SK-N-SH (cell line): ENCODE results near the gene EDN2. TPM values are rescaled to one million over a fixed set of nuclear protein-coding genes. Genes with fewer than 3 reads are reported as not detected.

Experiments
- CTCF ChIA-PET: fragments of 300-600, 350-600 bp; formaldehyde crosslinking; extraction: SDS; loops from one replicate; lab custom pipeline; 2021; lab: Yijun Ruan, JAX
- POLR2A ChIA-PET: fragments of 350-600 bp; sonication (Branson Sonifier 250); formaldehyde crosslinking; extraction: SDS; loops from one replicate; lab custom pipeline; 2020; ENCODE audit warnings: antibody characterized with exemption, inconsistent platforms; lab: Yijun Ruan, JAX
- DNase-seq: peaks from one replicate; pipeline ENCODE4 v3.0.0; 2012
- H2AFZ ChIP-seq: fragments of 200-600 bp; sonication (generic); 2 replicates; pipeline ENCODE4 v1.8.1; 2016; ENCODE audit warnings: antibody characterized with exemption, mild to moderate bottlenecking, low read depth
- H3F3A ChIP-seq: fragments of 200-600 bp; sonication (generic); replicated peaks from 2 replicates; pipeline ENCODE3; 2016; ENCODE audit warnings: antibody characterized with exemption, mild to moderate bottlenecking; ENCODE audit not compliant: insufficient read depth
- H3K27ac ChIP-seq, 2 experiments: fragments of 200-500 bp in 1 of 2; fragments of 200-600 bp in 1 of 2; sonication (Bioruptor generic) in 1 of 2; sonication (generic), shearing (Covaris generic) in 1 of 2; 2 replicates each; pipeline versions ENCODE4 v1.5.1 to v1.6.1; 2014 to 2016; ENCODE audit warnings: low read depth in 2 of 2, inconsistent platforms in 1 of 2, low read length in 1 of 2, mild to moderate bottlenecking in 1 of 2, mixed read lengths in 1 of 2
- H3K27me3 ChIP-seq: fragments of 200-600 bp; sonication (generic), shearing (Covaris generic); 2 replicates; pipeline ENCODE4 v1.6.1; 2016; ENCODE audit warnings: mixed run types; ENCODE audit not compliant: insufficient read depth
- H3K36me3 ChIP-seq, 2 experiments: fragments of 200-500 bp in 1 of 2; fragments of 200-600 bp in 1 of 2; sonication (Bioruptor generic) in 1 of 2; sonication (generic) in 1 of 2; replicated peaks in 1 of 2; 2 replicates each; pipeline versions ENCODE3 to v1.5.1; 2014 to 2016; ENCODE audit warnings: low read length in 1 of 2, mild to moderate bottlenecking in 1 of 2; ENCODE audit not compliant: insufficient read depth in 2 of 2, control insufficient read depth in 1 of 2
- H3K4me1 ChIP-seq, 2 experiments: fragments of 200-500 bp in 1 of 2; fragments of 200-600 bp in 1 of 2; sonication (Bioruptor generic) in 1 of 2; sonication (generic), shearing (Covaris generic) in 1 of 2; 2 replicates each; pipeline versions ENCODE4 v1.5.1 to v1.6.1; 2014 to 2016; ENCODE audit warnings: low read depth in 1 of 2, low read length in 1 of 2, mixed run types in 1 of 2; ENCODE audit not compliant: insufficient read depth in 2 of 2, control insufficient read depth in 1 of 2
- H3K4me2 ChIP-seq: fragments of 200-600 bp; sonication (generic), shearing (Covaris generic); 2 replicates; pipeline ENCODE4 v1.6.1; 2017; ENCODE audit warnings: mixed run types
- H3K4me3 ChIP-seq, 2 experiments: fragments of 200-500 bp in 1 of 2; fragments of 200-600 bp in 1 of 2; sonication (Bioruptor generic) in 1 of 2; sonication (generic), shearing (Covaris generic) in 1 of 2; 2 replicates each; pipeline versions ENCODE4 v1.5.1 to v1.8.1; 2014 to 2016; ENCODE audit warnings: low read depth in 2 of 2, inconsistent platforms in 1 of 2, low read length in 1 of 2, mild to moderate bottlenecking in 1 of 2, mixed read lengths in 1 of 2, moderate library complexity in 1 of 2
- H3K79me2 ChIP-seq: fragments of 200-600 bp; sonication (generic); 2 replicates; pipeline ENCODE4 v1.8.1; 2017; ENCODE audit warnings: mild to moderate bottlenecking; ENCODE audit not compliant: insufficient read depth
- H3K9ac ChIP-seq: fragments of 200-600 bp; sonication (generic); 2 replicates; pipeline ENCODE4 v1.6.1; 2017; ENCODE audit warnings: mixed run types
- H3K9me2 ChIP-seq: fragments of 200-600 bp; sonication (generic); 2 replicates; pipeline ENCODE4 v1.6.1; 2017; ENCODE audit warnings: mixed run types
- H3K9me3 ChIP-seq: fragments of 200-600 bp; sonication (generic); 2 replicates; pipeline ENCODE4 v1.6.1; 2017; ENCODE audit warnings: mixed run types, mild to moderate bottlenecking, moderate library complexity
- H4K20me1 ChIP-seq: fragments of 200-600 bp; sonication (generic); 2 replicates; pipeline ENCODE4 v1.6.1; 2017; ENCODE audit warnings: mild to moderate bottlenecking, mixed run types; ENCODE audit not compliant: insufficient read depth
- EZH2phosphoT487 ChIP-seq: fragments of 200-600 bp; sonication (generic); IDR thresholded peaks from 2 replicates; pipeline ENCODE4 v1.6.1; 2017; ENCODE audit warnings: low read depth, mixed run types, mild to moderate bottlenecking, antibody characterized with exemption, moderate library complexity, borderline replicate concordance
- FOXM1 ChIP-seq: IDR thresholded peaks from 2 replicates; pipeline ENCODE4 v1.4.0; 2012; ENCODE audit warnings: low read depth, mild to moderate bottlenecking
- GABPA ChIP-seq: IDR thresholded peaks from 2 replicates; pipeline ENCODE4 v1.4.0; 2012; ENCODE audit warnings: low read depth, mild to moderate bottlenecking
- MEF2A ChIP-seq: IDR thresholded peaks from 2 replicates; pipeline ENCODE4 v1.4.0; 2012; ENCODE audit warnings: low read depth, borderline replicate concordance
- NRF1 ChIP-seq: IDR thresholded peaks from 2 replicates; pipeline ENCODE4 v1.6.1; 2012; ENCODE audit warnings: low read depth, mild to moderate bottlenecking, low read length
- RFX5 ChIP-seq: IDR thresholded peaks from 2 replicates; pipeline ENCODE4 v1.6.1; 2012; ENCODE audit warnings: mild to moderate bottlenecking, improper control_type of control experiment, low read length
- RXRA ChIP-seq: IDR thresholded peaks from 2 replicates; pipeline ENCODE4 v1.4.0; 2012; ENCODE audit warnings: low read depth, mild to moderate bottlenecking, borderline replicate concordance
- SIN3A ChIP-seq: IDR thresholded peaks from 2 replicates; pipeline ENCODE4 v1.6.1; 2012; ENCODE audit warnings: low read depth, mild to moderate bottlenecking, low read length, moderate library complexity, borderline replicate concordance
- SMC3 ChIP-seq: IDR thresholded peaks from 2 replicates; pipeline ENCODE4 v1.6.1; 2012; ENCODE audit warnings: low read depth, low read length, improper control_type of control experiment
- TAF1 ChIP-seq: IDR thresholded peaks from 2 replicates; pipeline ENCODE4 v1.6.1; 2012; ENCODE audit warnings: low read depth, mild to moderate bottlenecking, low read length, moderate library complexity, borderline replicate concordance
- YY1 ChIP-seq: IDR thresholded peaks from 2 replicates; pipeline ENCODE4 v1.4.0; 2012; ENCODE audit warnings: low read depth, mild to moderate bottlenecking
- WGBS: methylation state at CpG from one replicate; pipeline ENCODE4 v1.1.6; 2017; ENCODE audit warnings: low lambda C conversion rate; 5-methylcytosine and 5-hydroxymethylcytosine counted together
- polyA plus RNA-seq, 3 experiments: library from polyadenylated mRNA; depleted of rRNA; stranded (reverse); fragments of >200 nt; gene quantifications; 2 replicates each; pipeline ENCODE4 v1.2.3, GENCODE V29; 2012
- TF ChIP-seq, protein P1 (sequence below): fragments of 200-600 bp; sonication (generic); IDR thresholded peaks from 2 replicates; pipeline ENCODE4 v1.6.1; 2017; ENCODE audit warnings: antibody characterized with exemption, mild to moderate bottlenecking, moderate library complexity
- TF ChIP-seq, protein P2 (sequence below): IDR thresholded peaks from 2 replicates; pipeline ENCODE4 v1.4.0; 2012; ENCODE audit warnings: low read depth, borderline replicate concordance
- TF ChIP-seq, protein P3 (sequence below): IDR thresholded peaks from 2 replicates; pipeline ENCODE4 v1.4.0; 2012; ENCODE audit warnings: low read depth, borderline replicate concordance
- TF ChIP-seq, protein P4 (sequence below): IDR thresholded peaks from 2 replicates; pipeline ENCODE4 v1.6.1; 2012; ENCODE audit warnings: mild to moderate bottlenecking, low read depth, low read length, moderate library complexity

Gene EDN2
- polyA plus RNA-seq, 1 of the 3 experiments (the other 2 are of a cell fraction): 0.97 TPM

DNA sequence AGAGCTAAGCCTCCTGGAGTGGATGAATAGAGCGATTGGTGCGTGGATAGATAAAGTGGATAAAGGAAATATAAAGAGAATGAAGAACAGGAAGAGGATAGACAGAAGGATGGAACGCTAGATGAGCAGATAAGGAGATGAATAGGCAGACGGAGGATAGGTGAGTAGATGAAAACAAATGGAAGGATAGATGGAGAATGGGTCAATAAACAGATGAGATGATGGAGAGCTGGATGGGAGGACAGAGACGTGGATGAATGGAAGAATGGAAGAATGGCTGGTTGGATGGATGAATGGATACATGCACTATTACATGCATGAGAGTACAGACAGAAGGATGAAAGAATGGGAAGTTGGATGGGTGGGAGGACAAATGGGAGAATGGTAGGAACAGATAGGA, 35.2 kb upstream of the EDN2 start:
- no peak overlapping the region for H3K4me2 ChIP-seq
- POLR2A ChIA-PET: no interaction called here
- peaks cover 4 to 41% of the 10 kb centered on the region in 2 experiments; a peak in 3 of 4 replicates for H3K4me1 ChIP-seq
- no peak overlapping the region for H3K27ac ChIP-seq
- no peaks in the 10 kb centered on the region for H3K79me2 ChIP-seq
- no peak overlapping the region for H3K9ac ChIP-seq
- H2AFZ ChIP-seq: no peak overlapping the region
- no peaks in the 10 kb centered on the region for H4K20me1 ChIP-seq
- H3K36me3 ChIP-seq: no peaks in the 10 kb centered on the region
- H3K9me2 ChIP-seq: no peaks in the 10 kb centered on the region
- CTCF ChIA-PET: no interaction called here
- TF ChIP-seq, protein P1, sequence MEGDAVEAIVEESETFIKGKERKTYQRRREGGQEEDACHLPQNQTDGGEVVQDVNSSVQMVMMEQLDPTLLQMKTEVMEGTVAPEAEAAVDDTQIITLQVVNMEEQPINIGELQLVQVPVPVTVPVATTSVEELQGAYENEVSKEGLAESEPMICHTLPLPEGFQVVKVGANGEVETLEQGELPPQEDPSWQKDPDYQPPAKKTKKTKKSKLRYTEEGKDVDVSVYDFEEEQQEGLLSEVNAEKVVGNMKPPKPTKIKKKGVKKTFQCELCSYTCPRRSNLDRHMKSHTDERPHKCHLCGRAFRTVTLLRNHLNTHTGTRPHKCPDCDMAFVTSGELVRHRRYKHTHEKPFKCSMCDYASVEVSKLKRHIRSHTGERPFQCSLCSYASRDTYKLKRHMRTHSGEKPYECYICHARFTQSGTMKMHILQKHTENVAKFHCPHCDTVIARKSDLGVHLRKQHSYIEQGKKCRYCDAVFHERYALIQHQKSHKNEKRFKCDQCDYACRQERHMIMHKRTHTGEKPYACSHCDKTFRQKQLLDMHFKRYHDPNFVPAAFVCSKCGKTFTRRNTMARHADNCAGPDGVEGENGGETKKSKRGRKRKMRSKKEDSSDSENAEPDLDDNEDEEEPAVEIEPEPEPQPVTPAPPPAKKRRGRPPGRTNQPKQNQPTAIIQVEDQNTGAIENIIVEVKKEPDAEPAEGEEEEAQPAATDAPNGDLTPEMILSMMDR: no peak
- TF ChIP-seq, protein P2, sequence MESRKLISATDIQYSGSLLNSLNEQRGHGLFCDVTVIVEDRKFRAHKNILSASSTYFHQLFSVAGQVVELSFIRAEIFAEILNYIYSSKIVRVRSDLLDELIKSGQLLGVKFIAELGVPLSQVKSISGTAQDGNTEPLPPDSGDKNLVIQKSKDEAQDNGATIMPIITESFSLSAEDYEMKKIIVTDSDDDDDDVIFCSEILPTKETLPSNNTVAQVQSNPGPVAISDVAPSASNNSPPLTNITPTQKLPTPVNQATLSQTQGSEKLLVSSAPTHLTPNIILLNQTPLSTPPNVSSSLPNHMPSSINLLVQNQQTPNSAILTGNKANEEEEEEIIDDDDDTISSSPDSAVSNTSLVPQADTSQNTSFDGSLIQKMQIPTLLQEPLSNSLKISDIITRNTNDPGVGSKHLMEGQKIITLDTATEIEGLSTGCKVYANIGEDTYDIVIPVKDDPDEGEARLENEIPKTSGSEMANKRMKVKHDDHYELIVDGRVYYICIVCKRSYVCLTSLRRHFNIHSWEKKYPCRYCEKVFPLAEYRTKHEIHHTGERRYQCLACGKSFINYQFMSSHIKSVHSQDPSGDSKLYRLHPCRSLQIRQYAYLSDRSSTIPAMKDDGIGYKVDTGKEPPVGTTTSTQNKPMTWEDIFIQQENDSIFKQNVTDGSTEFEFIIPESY: no peak
- TF ChIP-seq RFX5 (no peak), SIN3A (no peak), FOXM1 (no peak), RXRA (no peak), NRF1 (no peak), GABPA (no peak), SMC3 (no peak), YY1 (no peak), TAF1 (no peak), MEF2A (no peak), EZH2phosphoT487 (no peak)
- TF ChIP-seq, protein P3, sequence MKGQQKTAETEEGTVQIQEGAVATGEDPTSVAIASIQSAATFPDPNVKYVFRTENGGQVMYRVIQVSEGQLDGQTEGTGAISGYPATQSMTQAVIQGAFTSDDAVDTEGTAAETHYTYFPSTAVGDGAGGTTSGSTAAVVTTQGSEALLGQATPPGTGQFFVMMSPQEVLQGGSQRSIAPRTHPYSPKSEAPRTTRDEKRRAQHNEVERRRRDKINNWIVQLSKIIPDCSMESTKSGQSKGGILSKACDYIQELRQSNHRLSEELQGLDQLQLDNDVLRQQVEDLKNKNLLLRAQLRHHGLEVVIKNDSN: no peak
- TF ChIP-seq, protein P4, sequence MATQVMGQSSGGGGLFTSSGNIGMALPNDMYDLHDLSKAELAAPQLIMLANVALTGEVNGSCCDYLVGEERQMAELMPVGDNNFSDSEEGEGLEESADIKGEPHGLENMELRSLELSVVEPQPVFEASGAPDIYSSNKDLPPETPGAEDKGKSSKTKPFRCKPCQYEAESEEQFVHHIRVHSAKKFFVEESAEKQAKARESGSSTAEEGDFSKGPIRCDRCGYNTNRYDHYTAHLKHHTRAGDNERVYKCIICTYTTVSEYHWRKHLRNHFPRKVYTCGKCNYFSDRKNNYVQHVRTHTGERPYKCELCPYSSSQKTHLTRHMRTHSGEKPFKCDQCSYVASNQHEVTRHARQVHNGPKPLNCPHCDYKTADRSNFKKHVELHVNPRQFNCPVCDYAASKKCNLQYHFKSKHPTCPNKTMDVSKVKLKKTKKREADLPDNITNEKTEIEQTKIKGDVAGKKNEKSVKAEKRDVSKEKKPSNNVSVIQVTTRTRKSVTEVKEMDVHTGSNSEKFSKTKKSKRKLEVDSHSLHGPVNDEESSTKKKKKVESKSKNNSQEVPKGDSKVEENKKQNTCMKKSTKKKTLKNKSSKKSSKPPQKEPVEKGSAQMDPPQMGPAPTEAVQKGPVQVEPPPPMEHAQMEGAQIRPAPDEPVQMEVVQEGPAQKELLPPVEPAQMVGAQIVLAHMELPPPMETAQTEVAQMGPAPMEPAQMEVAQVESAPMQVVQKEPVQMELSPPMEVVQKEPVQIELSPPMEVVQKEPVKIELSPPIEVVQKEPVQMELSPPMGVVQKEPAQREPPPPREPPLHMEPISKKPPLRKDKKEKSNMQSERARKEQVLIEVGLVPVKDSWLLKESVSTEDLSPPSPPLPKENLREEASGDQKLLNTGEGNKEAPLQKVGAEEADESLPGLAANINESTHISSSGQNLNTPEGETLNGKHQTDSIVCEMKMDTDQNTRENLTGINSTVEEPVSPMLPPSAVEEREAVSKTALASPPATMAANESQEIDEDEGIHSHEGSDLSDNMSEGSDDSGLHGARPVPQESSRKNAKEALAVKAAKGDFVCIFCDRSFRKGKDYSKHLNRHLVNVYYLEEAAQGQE: no peak
- TF ChIP-seq, all 33 proteins: peak for 0
- Histone ChIP-seq H3K27me3 (no peaks in the 10 kb centered on the region), H3F3A (no peaks in the 10 kb centered on the region), H3K9me3 (no peaks in the 10 kb centered on the region), H3K4me3 (no peak overlapping the region)
- no peak for DNase-seq
- 93% methylated on average over 5 of the region's 5 CpGs for WGBS
